K562 (cell line): Measurements from ENCODE around the gene TMEM87B. TPM values are rescaled to one million over a fixed set of nuclear protein-coding genes. Genes with fewer than 3 reads are reported as not detected.

Source experiments
- ATAC-seq: fragments of 200-7000 bp; cut with Tn5 transposase; 3 replicates; pipeline ENCODE4 v1.9.1; 2020; ENCODE audit warnings: moderate library complexity
- BruUV-seq: library from RNA; stranded (reverse); fragments of 400-500 nt; replicated peaks from 2 replicates; lab custom pipeline; 2021; lab: Mats Ljungman, UMichigan
- CTCF ChIA-PET: fragments of 300-600 bp; formaldehyde crosslinking; extraction: SDS; loops from one replicate; lab custom pipeline; 2021; ENCODE audit warnings: low intra/inter-chr PET ratio; lab: Yijun Ruan, JAX
- POLR2A ChIA-PET: fragments of 300-600, 350-650 bp; sonication (Branson Sonifier 250); formaldehyde crosslinking; extraction: SDS; loops from one replicate; lab custom pipeline; 2021; ENCODE audit warnings: antibody characterized with exemption, inconsistent platforms; lab: Yijun Ruan, JAX
- DNase-seq, 4 experiments: peaks; one replicate each; pipeline versions ENCODE4 v3.0.0 to v3.0.0-alpha.2; 2011 to 2018; ENCODE audit warnings: low spot score in 3 of 4, mixed read lengths in 3 of 4; ENCODE audit errors: extremely low read depth in 1 of 4
- FAIRE-seq: peaks from 2 replicates; lab custom pipeline; 2011; peaks lifted over from hg19 to GRCh38; lab: Jason Lieb, UNC
- H2AFZ ChIP-seq: 2 replicates; pipeline ENCODE4 v1.6.0; 2011; ENCODE audit warnings: low read depth, low read length, control low read depth, inconsistent platforms
- H3K27ac ChIP-seq: fragments of 200-600 bp; 3 replicates; pipeline ENCODE4 v1.8.0; 2011; ENCODE audit warnings: low read depth, mild to moderate bottlenecking, control low read depth, inconsistent platforms, low read length, moderate library complexity, mixed read lengths; ENCODE audit errors: extremely low read depth
- H3K27me3 ChIP-seq, 2 experiments: fragments of 300-600 bp in 1 of 2; 2 replicates in 1 of 2; 3 replicates in 1 of 2; pipeline versions ENCODE4 v1.6.0 to v1.8.0; 2011; ENCODE audit warnings: inconsistent platforms in 2 of 2, low read length in 2 of 2, mild to moderate bottlenecking in 1 of 2, mixed read lengths in 1 of 2, moderate library complexity in 1 of 2; ENCODE audit not compliant: control insufficient read depth in 2 of 2, insufficient read depth in 2 of 2
- H3K36me3 ChIP-seq: fragments of 300-600 bp; 3 replicates; pipeline ENCODE4 v1.8.0; 2011; ENCODE audit warnings: mild to moderate bottlenecking, low read length, inconsistent platforms; ENCODE audit not compliant: control insufficient read depth, insufficient read depth
- H3K4me1 ChIP-seq, 2 experiments: fragments of 200-600 bp in 1 of 2; replicated peaks in 1 of 2; 2 replicates in 1 of 2; 3 replicates in 1 of 2; pipeline versions ENCODE4 v1.5.1 to v1.8.0; 2011; ENCODE audit warnings: inconsistent platforms in 2 of 2, low read length in 2 of 2, mild to moderate bottlenecking in 1 of 2, mixed read lengths in 1 of 2, moderate library complexity in 1 of 2; ENCODE audit not compliant: control insufficient read depth in 2 of 2, insufficient read depth in 2 of 2
- H3K4me2 ChIP-seq: 2 replicates; pipeline ENCODE4 v1.6.1; 2011; ENCODE audit warnings: low read length, control low read depth, inconsistent platforms, mixed read lengths; ENCODE audit not compliant: insufficient read depth
- H3K4me3 ChIP-seq: fragments of 200-600 bp; sonication (generic), shearing (Covaris generic); 2 replicates; pipeline ENCODE4 v1.5.1; 2016; ENCODE audit warnings: control low read depth, inconsistent platforms
- H3K79me2 ChIP-seq: fragments of 200-600 bp; 3 replicates; pipeline ENCODE4 v1.8.0; 2011; ENCODE audit warnings: low read length, inconsistent platforms; ENCODE audit not compliant: control insufficient read depth, insufficient read depth
- H3K9ac ChIP-seq, 2 experiments: 2 replicates each; pipeline versions ENCODE4 v1.6.0 to v1.6.1; 2011; ENCODE audit warnings: low read depth in 2 of 2, low read length in 2 of 2, control low read depth in 1 of 2, inconsistent platforms in 1 of 2, mild to moderate bottlenecking in 1 of 2, mixed read lengths in 1 of 2; ENCODE audit not compliant: insufficient read depth in 1 of 2
- H3K9me1 ChIP-seq: one replicate; pipeline ENCODE4 v1.6.0; 2011; ENCODE audit warnings: inconsistent platforms, mild to moderate bottlenecking, low read length, moderate library complexity; ENCODE audit not compliant: control insufficient read depth, insufficient read depth
- H3K9me3 ChIP-seq: replicated peaks from 2 replicates; pipeline ENCODE4 v1.5.1; 2011; ENCODE audit warnings: low read depth, low read length, inconsistent platforms; ENCODE audit not compliant: control insufficient read depth, insufficient read depth
- H4K20me1 ChIP-seq: replicated peaks from 2 replicates; pipeline ENCODE4 v1.6.1; 2011; ENCODE audit warnings: low read length, inconsistent platforms, mixed read lengths; ENCODE audit not compliant: control insufficient read depth, insufficient read depth
- AFF4 ChIP-seq: sonication (generic); formaldehyde crosslinking; IDR thresholded peaks from 2 replicates; pipeline ENCODE4 v1.8.0; 2023; ENCODE audit warnings: mild to moderate bottlenecking, missing genetic modification reagents
- ARID3A ChIP-seq: IDR thresholded peaks from 2 replicates; pipeline ENCODE4 v1.6.1; 2012; ENCODE audit warnings: low read depth, low read length, improper control_type of control experiment, borderline replicate concordance
- CXXC5 ChIP-seq: fragments of 250-450 bp; sonication (Bioruptor Pico); IDR thresholded peaks from 2 replicates; pipeline ENCODE4 v1.8.0; 2022; ENCODE audit warnings: inconsistent platforms, mild to moderate bottlenecking, moderate library complexity
- E2F3 ChIP-seq: fragments of 250-450 bp; sonication (Bioruptor Pico); IDR thresholded peaks from 2 replicates; pipeline ENCODE4 v1.4.0; 2020; ENCODE audit warnings: mild to moderate bottlenecking
- ELK3 ChIP-seq: fragments of 450-650 bp; formaldehyde crosslinking; IDR thresholded peaks from 2 replicates; pipeline ENCODE4 v1.4.0; 2020; ENCODE audit warnings: mild to moderate bottlenecking
- IRF1 ChIP-seq: sonication (generic); formaldehyde crosslinking; IDR thresholded peaks from 2 replicates; pipeline ENCODE4 v1.8.0; 2022; ENCODE audit warnings: missing genetic modification reagents, mild to moderate bottlenecking, borderline replicate concordance
- POLR2AphosphoS2 ChIP-seq: IDR thresholded peaks from 2 replicates; pipeline ENCODE4 v1.6.1; 2012; ENCODE audit warnings: low read length, improper control_type of control experiment
- SIX5 ChIP-seq, 2 experiments: IDR thresholded peaks; 2 replicates each; pipeline ENCODE4 v1.6.1; 2011; ENCODE audit warnings: low read length in 2 of 2, borderline replicate concordance in 1 of 2, low read depth in 1 of 2, mild to moderate bottlenecking in 1 of 2, moderate library complexity in 1 of 2; ENCODE audit not compliant: insufficient read depth in 1 of 2
- THRA ChIP-seq: fragments of 450-650 bp; IDR thresholded peaks from 2 replicates; pipeline ENCODE4 v1.6.1; 2017; ENCODE audit warnings: mild to moderate bottlenecking, moderate library complexity
- ZFP30 ChIP-seq: fragments of 250-450 bp; sonication (Bioruptor Pico); IDR thresholded peaks from 2 replicates; pipeline ENCODE4 v1.8.0; 2022; ENCODE audit warnings: moderate library complexity, mild to moderate bottlenecking, inconsistent platforms, borderline replicate concordance
- ZNF133 ChIP-seq: fragments of 250-450 bp; sonication (Bioruptor Pico); IDR thresholded peaks from 2 replicates; pipeline ENCODE4 v1.4.0; 2020; ENCODE audit warnings: mild to moderate bottlenecking
- in situ Hi-C: fragments of 300-500 bp; cut with MboI; formaldehyde crosslinking; loops from 4 replicates; pipeline ENCODE4 v1.15.0; 2018; ENCODE audit warnings: inconsistent platforms, mixed read lengths
- intact Hi-C: fragments of 100-400 bp; cut with micrococcal nuclease; formaldehyde crosslinking; loops from 2 replicates; pipeline ENCODE4 v1.14.2; 2022
- polyA plus RNA-seq, 8 experiments: library from polyadenylated mRNA; depleted of rRNA in 4 of 8; stranded (reverse) in 5 of 8; unstranded in 3 of 8; fragments of >200 nt; fragmentation: Nextera tagmentation in 2 of 8; fragmentation: Illumina TruSeq in 1 of 8; extraction: Ambion mirVana in 2 of 8; extraction: Trizol in 1 of 8; gene quantifications; 2 replicates each; pipeline versions ENCODE4 v1.2.1 to v1.2.3, GENCODE V29; 2011 to 2014; ENCODE audit warnings: inconsistent platforms in 1 of 8, missing spikeins in 1 of 8
- total RNA-seq, 7 experiments: library from RNA; depleted of rRNA in 6 of 7; stranded (reverse); fragments of >200 nt in 6 of 7; fragmentation: Illumina TruSeq in 2 of 7; extraction: Trizol in 2 of 7; gene quantifications; 2 replicates each; pipeline versions ENCODE4 v1.2.1 to v1.2.3, GENCODE V29; 2011 to 2021; ENCODE audit warnings: low replicate concordance in 1 of 7

Gene TMEM87B
- total and polyA plus RNA-seq, 9 of the 15 experiments (the other 6 are each of a cell fraction or from before 2014, with no cell fraction given): 3.7 to 17.1 (median 11.0) TPM

- TF ChIP-seq CXXC5 (CRISPR knock-in tag): 0 out of 2 replicates have a peak, but pooled peaks have one; percentile 21
- TF ChIP-seq, all 486 proteins: peak for 29; not testable (repeated sequence) for 457
Observed at GRCh38 chr2:112041460-112041859, 13.6 kb upstream of the TMEM87B start (continued).

GRCh38 chr2:112045446-112046014, 9.5 kb upstream of the TMEM87B start:
- in situ Hi-C loops (no loop called here), intact Hi-C loops (no loop called here)
- H3K4me1 ChIP-seq: peaks cover 3 to 13% of the 10 kb centered on the region in 2 experiments; a peak in 3 of 5 replicates
- POLR2A ChIA-PET: no interaction called here
- DNase-seq (no peak), ATAC-seq (no peak), FAIRE-seq (no peak)
- H3K27me3 ChIP-seq: no peaks in the 10 kb centered on the region
- no peaks in the 10 kb centered on the region; the same call in 1 of the 2 replicates for H3K9me3 ChIP-seq
- H3K4me3 ChIP-seq: no peak overlapping the region
- H3K4me2 ChIP-seq: no peak overlapping the region
- no TSS peak for BruUV-seq
- H3K9ac ChIP-seq: no peak overlapping the region
- no peak overlapping the region for H3K27ac ChIP-seq
- H3K9me1 ChIP-seq: no peaks in the 10 kb centered on the region
- CTCF ChIA-PET: no interaction called here
- no peaks in the 10 kb centered on the region for H3K36me3 ChIP-seq
- H4K20me1 ChIP-seq: no peaks in the 10 kb centered on the region
- no peak overlapping the region for H2AFZ ChIP-seq
- no peaks in the 10 kb centered on the region for H3K79me2 ChIP-seq
- no peak for TF ChIP-seq ELK3 (CRISPR knock-in tag)
- TF ChIP-seq ZFP30 (CRISPR knock-in tag): peak; percentile 70; the same call in 1 of the 2 replicates
- no peak for TF ChIP-seq AFF4 (CRISPR knock-in tag)
- TF ChIP-seq ZNF133 (CRISPR knock-in tag): no peak
- no peak for TF ChIP-seq IRF1 (CRISPR knock-in tag)
- TF ChIP-seq E2F3 (CRISPR knock-in tag): no peak
- TF ChIP-seq THRA: no peak
- no peak for TF ChIP-seq ARID3A
- TF ChIP-seq POLR2AphosphoS2: no peak
- TF ChIP-seq SIX5 (IDR thresholded peaks at IDR 0.05; ENCODE audit: borderline replicate concordance in 1 of 2, insufficient read depth in 1 of 2, low read depth in 1 of 2, low read length in 2 of 2): no peak
